GM12878 (cell line): ENCODE results near the gene PIGV. TPM values are rescaled to one million over a fixed set of nuclear protein-coding genes. Genes with fewer than 3 reads are reported as not detected.

ENCODE experiments used
- ATAC-seq: fragments of 200-7000 bp; cut with Tn5 transposase; 3 replicates; pipeline ENCODE4 v1.9.1; 2020; ENCODE audit warnings: mild to moderate bottlenecking, moderate library complexity
- BruUV-seq: library from RNA; stranded (reverse); fragments of 400-500 nt; replicated peaks from 2 replicates; lab custom pipeline; 2021; lab: Mats Ljungman, UMichigan
- CTCF ChIA-PET: fragments of 300-600 bp; sonication (Branson Sonifier 250); formaldehyde crosslinking; extraction: SDS; loops from one replicate; lab custom pipeline; 2021; ENCODE audit warnings: inconsistent platforms; lab: Yijun Ruan, JAX
- POLR2A ChIA-PET: fragments of 350-600 bp; formaldehyde crosslinking; extraction: SDS; loops from one replicate; lab custom pipeline; 2021; ENCODE audit warnings: inconsistent platforms; lab: Charles Lee
- RAD21 ChIA-PET: fragments of 300-600 bp; sonication (Branson Sonifier 250); formaldehyde crosslinking; loops from one replicate; lab custom pipeline; 2023; ENCODE audit warnings: antibody characterized with exemption; ENCODE audit not compliant: unreplicated experiment; lab: Charles Lee
- SMC1A ChIA-PET: fragments of 300-600 bp; sonication (Branson Sonifier 250); formaldehyde crosslinking; loops from one replicate; lab custom pipeline; 2023; ENCODE audit not compliant: unreplicated experiment, uncharacterized antibody; lab: Charles Lee
- DNase-seq: peaks from one replicate; pipeline ENCODE4 v3.0.0-alpha.2; 2011; ENCODE audit warnings: low read depth, low spot score
- FAIRE-seq: peaks from 3 replicates; lab custom pipeline; 2011; peaks lifted over from hg19 to GRCh38; lab: Jason Lieb, UNC
- H2AFZ ChIP-seq: 2 replicates; pipeline ENCODE4 v1.6.0; 2011; ENCODE audit warnings: low read depth, low read length, control low read depth; ENCODE audit not compliant: control insufficient read depth
- H3K27ac ChIP-seq: 2 replicates; pipeline ENCODE4 v1.5.1; 2011; ENCODE audit warnings: control low read depth; ENCODE audit not compliant: control insufficient read depth, insufficient read depth
- H3K27me3 ChIP-seq, 2 experiments: replicated peaks in 1 of 2; 2 replicates each; pipeline versions ENCODE4 v1.6.0 to v1.6.1; 2011; ENCODE audit warnings: low read length in 1 of 2; ENCODE audit not compliant: control insufficient read depth in 2 of 2, insufficient read depth in 2 of 2
- H3K36me3 ChIP-seq, 2 experiments: 2 replicates each; pipeline ENCODE4 v1.5.1; 2011; ENCODE audit warnings: low read length in 1 of 2; ENCODE audit not compliant: control insufficient read depth in 2 of 2, insufficient read depth in 2 of 2
- H3K4me1 ChIP-seq: 2 replicates; pipeline ENCODE4 v1.6.1; 2011; ENCODE audit warnings: mild to moderate bottlenecking, low read length, moderate library complexity, mixed read lengths; ENCODE audit not compliant: control insufficient read depth, insufficient read depth
- H3K4me2 ChIP-seq: 2 replicates; pipeline ENCODE4 v1.6.0; 2011; ENCODE audit warnings: control low read depth; ENCODE audit not compliant: control insufficient read depth, insufficient read depth
- H3K4me3 ChIP-seq: fragments of 200-600 bp; sonication (generic); 2 replicates; pipeline ENCODE4 v1.5.1; 2016
- H3K79me2 ChIP-seq: 2 replicates; pipeline ENCODE4 v1.6.0; 2011; ENCODE audit warnings: low read length; ENCODE audit not compliant: control insufficient read depth, insufficient read depth
- H3K9ac ChIP-seq: 2 replicates; pipeline ENCODE4 v1.8.0; 2011; ENCODE audit warnings: low read length, control low read depth, mixed read lengths; ENCODE audit not compliant: control insufficient read depth, insufficient read depth
- H3K9me3 ChIP-seq: replicated peaks from 3 replicates; pipeline ENCODE4 v1.5.1; 2011; ENCODE audit warnings: mild to moderate bottlenecking, low read length; ENCODE audit not compliant: control insufficient read depth, insufficient read depth
- H4K20me1 ChIP-seq: 2 replicates; pipeline ENCODE4 v1.6.0; 2011; ENCODE audit not compliant: control insufficient read depth, insufficient read depth
- ATF7 ChIP-seq: fragments of 450-650 bp; IDR thresholded peaks from 2 replicates; pipeline ENCODE4 v1.6.1; 2016; ENCODE audit warnings: low read depth, mild to moderate bottlenecking
- EED ChIP-seq: sonication (generic); IDR thresholded peaks from 2 replicates; pipeline ENCODE4 v1.6.1; 2016; ENCODE audit warnings: antibody characterized with exemption, low read depth
- EP300 ChIP-seq, 2 experiments: fragments of 150-350 bp in 1 of 2; IDR thresholded peaks; 2 replicates each; pipeline ENCODE4 v1.6.1; 2011 to 2012; ENCODE audit warnings: low read depth in 2 of 2, low read length in 2 of 2, borderline replicate concordance in 1 of 2, improper control_type of control experiment in 1 of 2, inconsistent platforms in 1 of 2; ENCODE audit not compliant: control insufficient read depth in 1 of 2
- JUND ChIP-seq: IDR thresholded peaks from 2 replicates; pipeline ENCODE4 v1.6.1; 2012; ENCODE audit warnings: low read depth, mild to moderate bottlenecking, low read length, improper control_type of control experiment, moderate library complexity
- MTA3 ChIP-seq: IDR thresholded peaks from 2 replicates; pipeline ENCODE4 v1.6.1; 2012; ENCODE audit warnings: low read length, inconsistent platforms, borderline replicate concordance
- NRF1 ChIP-seq: conservative IDR thresholded peaks from 2 replicates; pipeline ENCODE4 v1.6.1; 2011; ENCODE audit warnings: mild to moderate bottlenecking, low read depth, low read length, improper control_type of control experiment
- POLR2A ChIP-seq: IDR thresholded peaks from 2 replicates; pipeline ENCODE4 v1.6.1; 2011; ENCODE audit warnings: low read depth, mild to moderate bottlenecking, low read length
- SMAD5 ChIP-seq: IDR thresholded peaks from 2 replicates; pipeline ENCODE4 v1.6.1; 2016; ENCODE audit warnings: antibody characterized with exemption, low read depth
- ZNF384 ChIP-seq: IDR thresholded peaks from 2 replicates; pipeline ENCODE4 v1.6.1; 2012; ENCODE audit warnings: low read depth, mild to moderate bottlenecking, low read length, improper control_type of control experiment, borderline replicate concordance
- WGBS: methylation state at CpG from one replicate; pipeline ENCODE4 v1.1.6; 2016; ENCODE audit warnings: low lambda C conversion rate; ENCODE audit not compliant: insufficient replicate concordance, insufficient coverage; ENCODE audit errors: missing lambda C conversion rate; 5-methylcytosine and 5-hydroxymethylcytosine counted together
- in situ Hi-C: fragments of 300-500 bp; cut with MboI; formaldehyde crosslinking; loops from 9 replicates; pipeline ENCODE4 v1.14.3; 2018; ENCODE audit warnings: mixed read lengths
- intact Hi-C: fragments of 100-400 bp; cut with micrococcal nuclease; formaldehyde crosslinking; loops from one replicate; pipeline ENCODE4 v1.14.2; 2022; ENCODE audit not compliant: unreplicated experiment
- polyA plus RNA-seq, 11 experiments: library from polyadenylated mRNA; depleted of rRNA in 4 of 11; unstranded in 6 of 11; stranded (reverse) in 5 of 11; fragments of >200 nt; fragmentation: Nextera tagmentation in 4 of 11; fragmentation: Illumina TruSeq in 1 of 11; extraction: Ambion mirVana in 4 of 11; extraction: Trizol in 1 of 11; gene quantifications; 1 replicate in 1 of 11; 2 replicates in 10 of 11; pipeline versions ENCODE4 v1.2.1 to v1.2.3, GENCODE V29; 2011 to 2016; ENCODE audit warnings: inconsistent platforms in 2 of 11, missing spikeins in 2 of 11, low read depth in 1 of 11
- total RNA-seq, 4 experiments: library from RNA; depleted of rRNA in 3 of 4; stranded (reverse); fragments of >200 nt in 3 of 4; fragmentation: Illumina TruSeq in 1 of 4; extraction: Trizol in 1 of 4; gene quantifications; 2 replicates each; pipeline versions ENCODE4 v1.2.1 to v1.2.3, GENCODE V29; 2013 to 2021
- TF ChIP-seq, protein P1 (sequence below): IDR thresholded peaks from 2 replicates; pipeline ENCODE4 v1.6.1; 2011; ENCODE audit warnings: borderline replicate concordance, low read depth, mild to moderate bottlenecking, moderate library complexity, low read length; ENCODE audit not compliant: insufficient read depth, poor library complexity, severe bottlenecking
- TF ChIP-seq, protein P2 (sequence below): IDR thresholded peaks from 2 replicates; pipeline ENCODE4 v1.6.1; 2012; ENCODE audit warnings: low read length, inconsistent platforms
- TF ChIP-seq, protein P3 (sequence below): fragments of 450-650 bp; IDR thresholded peaks from 2 replicates; pipeline ENCODE4 v1.6.1; 2018; ENCODE audit warnings: mild to moderate bottlenecking, low read depth, moderate library complexity; ENCODE audit not compliant: partially characterized antibody
- TF ChIP-seq, protein P4 (sequence below): IDR thresholded peaks from 2 replicates; pipeline ENCODE4 v1.6.1; 2011; ENCODE audit warnings: mild to moderate bottlenecking, low read depth, low read length, moderate library complexity; ENCODE audit not compliant: insufficient replicate concordance

Gene PIGV
- total and polyA plus RNA-seq, 10 of the 15 experiments (the other 5 are each of a cell fraction or from before 2014, with no cell fraction given), result 8.8 to 18.1 (median 11.9) TPM

DNA sequence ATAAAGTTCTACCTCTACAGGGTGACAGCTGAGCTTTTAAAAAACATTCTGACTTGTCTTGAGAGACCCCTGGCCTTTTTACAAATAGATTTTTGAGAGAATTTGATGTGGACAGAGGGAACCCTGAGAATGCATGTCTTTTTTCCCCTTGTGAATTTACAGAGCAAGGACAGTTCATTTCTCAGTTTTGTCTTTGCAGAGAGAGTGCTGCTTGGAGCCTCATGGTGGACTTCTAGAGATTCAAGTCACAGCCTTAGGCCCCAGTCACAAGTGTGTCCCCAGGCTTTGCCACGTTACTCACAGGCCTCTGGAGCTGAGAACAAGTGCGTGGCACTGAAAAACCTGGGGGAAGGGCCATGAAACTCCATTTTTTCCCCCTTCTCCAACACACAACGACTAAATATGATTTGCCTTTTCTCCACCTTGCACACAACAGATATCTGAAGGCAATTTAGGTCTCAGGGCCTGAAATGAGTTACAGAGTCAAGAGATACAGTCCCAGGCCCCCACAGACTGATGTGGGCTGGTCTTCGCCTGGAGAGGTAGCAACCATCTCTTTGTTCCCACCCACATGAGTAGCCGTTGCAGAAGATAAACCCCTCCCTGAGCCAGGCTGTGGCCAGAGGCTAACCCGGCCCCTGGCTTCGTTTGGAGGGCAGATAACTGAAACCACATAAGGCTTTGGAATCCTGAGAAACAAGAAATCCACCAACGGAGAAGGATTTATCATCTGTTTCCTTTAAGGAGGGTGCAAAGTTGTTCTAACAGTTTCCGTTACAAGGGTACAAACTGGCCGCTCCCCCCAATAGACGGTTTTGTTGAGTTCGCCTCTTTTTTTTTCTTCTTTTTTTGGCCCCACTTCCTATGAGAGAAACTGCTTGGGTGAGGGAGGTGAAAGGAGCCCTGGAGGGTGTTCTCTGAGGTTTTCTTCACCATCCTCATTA is 1.0 kb upstream of the PIGV start:
- peak overlapping the region; percentile 93 for H3K9ac ChIP-seq
- POLR2A ChIA-PET, result interaction anchor here (0.5 to 5.1 kb wide), 9 partner anchors 43 to 1950 kb away, joined by 3 to 69 read pairs (median 9); partner anchors contain the start of genes ARID1A and YTHDF2
- no peaks in the 10 kb centered on the region for H3K9me3 ChIP-seq
- peaks cover 23% of the 10 kb centered on the region for H3K79me2 ChIP-seq
- intact Hi-C loops (loop anchor here (1.0 to 5.0 kb wide), 4 partner anchors 42 to 284 kb away; no protein-coding TSS in a partner anchor), in situ Hi-C loops (loop anchor here (5.0 kb wide), 1 partner anchor 179 kb away; no protein-coding TSS in a partner anchor)
- peak overlapping the region; percentile 96 for H3K4me2 ChIP-seq
- FAIRE-seq, result no peak
- CTCF ChIA-PET, result interaction anchor here (0.7 to 7.6 kb wide), 17 partner anchors 15 to 287 kb away, joined by 3 to 450 read pairs (median 4); no protein-coding TSS in a partner anchor
- H3K4me3 ChIP-seq, result peak overlapping the region; percentile 72
- TF ChIP-seq ATF7, result no peak
- no peak for TF ChIP-seq NRF1
- no peak for TF ChIP-seq JUND
- TF ChIP-seq, protein P1, sequence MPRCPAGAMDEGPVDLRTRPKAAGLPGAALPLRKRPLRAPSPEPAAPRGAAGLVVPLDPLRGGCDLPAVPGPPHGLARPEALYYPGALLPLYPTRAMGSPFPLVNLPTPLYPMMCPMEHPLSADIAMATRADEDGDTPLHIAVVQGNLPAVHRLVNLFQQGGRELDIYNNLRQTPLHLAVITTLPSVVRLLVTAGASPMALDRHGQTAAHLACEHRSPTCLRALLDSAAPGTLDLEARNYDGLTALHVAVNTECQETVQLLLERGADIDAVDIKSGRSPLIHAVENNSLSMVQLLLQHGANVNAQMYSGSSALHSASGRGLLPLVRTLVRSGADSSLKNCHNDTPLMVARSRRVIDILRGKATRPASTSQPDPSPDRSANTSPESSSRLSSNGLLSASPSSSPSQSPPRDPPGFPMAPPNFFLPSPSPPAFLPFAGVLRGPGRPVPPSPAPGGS, result no peak
- peak; percentile 69; the same call in 1 of the 2 replicates for TF ChIP-seq ZNF384
- TF ChIP-seq EP300 (IDR thresholded peaks at IDR 0.05; ENCODE audit: borderline replicate concordance in 1 of 2, control insufficient read depth in 1 of 2, low read depth in 2 of 2, low read length in 2 of 2), result 0 out of 4 replicates have a peak, but pooled peaks of 1 of the 2 experiments have one; percentile 3
- TF ChIP-seq, protein P2, sequence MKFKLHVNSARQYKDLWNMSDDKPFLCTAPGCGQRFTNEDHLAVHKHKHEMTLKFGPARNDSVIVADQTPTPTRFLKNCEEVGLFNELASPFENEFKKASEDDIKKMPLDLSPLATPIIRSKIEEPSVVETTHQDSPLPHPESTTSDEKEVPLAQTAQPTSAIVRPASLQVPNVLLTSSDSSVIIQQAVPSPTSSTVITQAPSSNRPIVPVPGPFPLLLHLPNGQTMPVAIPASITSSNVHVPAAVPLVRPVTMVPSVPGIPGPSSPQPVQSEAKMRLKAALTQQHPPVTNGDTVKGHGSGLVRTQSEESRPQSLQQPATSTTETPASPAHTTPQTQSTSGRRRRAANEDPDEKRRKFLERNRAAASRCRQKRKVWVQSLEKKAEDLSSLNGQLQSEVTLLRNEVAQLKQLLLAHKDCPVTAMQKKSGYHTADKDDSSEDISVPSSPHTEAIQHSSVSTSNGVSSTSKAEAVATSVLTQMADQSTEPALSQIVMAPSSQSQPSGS, result 0 out of 2 replicates have a peak, but pooled peaks have one; percentile 26
- peak; percentile 41 for TF ChIP-seq POLR2A
- TF ChIP-seq, protein P3, sequence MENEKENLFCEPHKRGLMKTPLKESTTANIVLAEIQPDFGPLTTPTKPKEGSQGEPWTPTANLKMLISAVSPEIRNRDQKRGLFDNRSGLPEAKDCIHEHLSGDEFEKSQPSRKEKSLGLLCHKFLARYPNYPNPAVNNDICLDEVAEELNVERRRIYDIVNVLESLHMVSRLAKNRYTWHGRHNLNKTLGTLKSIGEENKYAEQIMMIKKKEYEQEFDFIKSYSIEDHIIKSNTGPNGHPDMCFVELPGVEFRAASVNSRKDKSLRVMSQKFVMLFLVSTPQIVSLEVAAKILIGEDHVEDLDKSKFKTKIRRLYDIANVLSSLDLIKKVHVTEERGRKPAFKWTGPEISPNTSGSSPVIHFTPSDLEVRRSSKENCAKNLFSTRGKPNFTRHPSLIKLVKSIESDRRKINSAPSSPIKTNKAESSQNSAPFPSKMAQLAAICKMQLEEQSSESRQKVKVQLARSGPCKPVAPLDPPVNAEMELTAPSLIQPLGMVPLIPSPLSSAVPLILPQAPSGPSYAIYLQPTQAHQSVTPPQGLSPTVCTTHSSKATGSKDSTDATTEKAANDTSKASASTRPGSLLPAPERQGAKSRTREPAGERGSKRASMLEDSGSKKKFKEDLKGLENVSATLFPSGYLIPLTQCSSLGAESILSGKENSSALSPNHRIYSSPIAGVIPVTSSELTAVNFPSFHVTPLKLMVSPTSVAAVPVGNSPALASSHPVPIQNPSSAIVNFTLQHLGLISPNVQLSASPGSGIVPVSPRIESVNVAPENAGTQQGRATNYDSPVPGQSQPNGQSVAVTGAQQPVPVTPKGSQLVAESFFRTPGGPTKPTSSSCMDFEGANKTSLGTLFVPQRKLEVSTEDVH, result no peak
- peak; percentile 4 for TF ChIP-seq EED
- TF ChIP-seq MTA3, result peak; percentile 5; the same call in 1 of the 2 replicates
- TF ChIP-seq SMAD5, result 0 out of 2 replicates have a peak, but pooled peaks have one; percentile 12
- TF ChIP-seq, protein P4, sequence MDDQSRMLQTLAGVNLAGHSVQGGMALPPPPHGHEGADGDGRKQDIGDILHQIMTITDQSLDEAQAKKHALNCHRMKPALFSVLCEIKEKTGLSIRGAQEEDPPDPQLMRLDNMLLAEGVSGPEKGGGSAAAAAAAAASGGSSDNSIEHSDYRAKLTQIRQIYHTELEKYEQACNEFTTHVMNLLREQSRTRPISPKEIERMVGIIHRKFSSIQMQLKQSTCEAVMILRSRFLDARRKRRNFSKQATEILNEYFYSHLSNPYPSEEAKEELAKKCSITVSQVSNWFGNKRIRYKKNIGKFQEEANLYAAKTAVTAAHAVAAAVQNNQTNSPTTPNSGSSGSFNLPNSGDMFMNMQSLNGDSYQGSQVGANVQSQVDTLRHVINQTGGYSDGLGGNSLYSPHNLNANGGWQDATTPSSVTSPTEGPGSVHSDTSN, result no peak
- BruUV-seq, result TSS peak; percentile 82
- peak; percentile 47 for ATAC-seq
- 30% methylated on average over 12 of the region's 12 CpGs for WGBS
- H3K27me3 ChIP-seq, result no peaks in the 10 kb centered on the region
- H4K20me1 ChIP-seq, result no peaks in the 10 kb centered on the region
- SMC1A ChIA-PET, result interaction anchor here (0.8 to 9.3 kb wide), 21 partner anchors 10 to 188 kb away, joined by 3 to 268 read pairs (median 9); no protein-coding TSS in a partner anchor
- H3K36me3 ChIP-seq, result peaks cover 0 to 5% of the 10 kb centered on the region in 2 experiments; a peak in 3 of 4 replicates
- H3K4me1 ChIP-seq, result peaks cover 43% of the 10 kb centered on the region
- peak overlapping the region; percentile 86 for H2AFZ ChIP-seq
- peak overlapping the region; percentile 99 for H3K27ac ChIP-seq
- RAD21 ChIA-PET, result interaction anchor here (1.0 to 6.4 kb wide), 17 partner anchors 10 to 286 kb away, joined by 4 to 262 read pairs (median 11); no protein-coding TSS in a partner anchor
- no peak for DNase-seq
